ENCODE data around the gene HINT1. TPM values are rescaled to one million over a fixed set of nuclear protein-coding genes. Genes with fewer than 3 reads are reported as not detected.

The HINT1 gene
- total and polyA plus RNA-seq, 9 of the 15 experiments (the other 6 are each of a cell fraction or from before 2014, with no cell fraction given), result 296 to 1,027 (median 500) TPM

DNA sequence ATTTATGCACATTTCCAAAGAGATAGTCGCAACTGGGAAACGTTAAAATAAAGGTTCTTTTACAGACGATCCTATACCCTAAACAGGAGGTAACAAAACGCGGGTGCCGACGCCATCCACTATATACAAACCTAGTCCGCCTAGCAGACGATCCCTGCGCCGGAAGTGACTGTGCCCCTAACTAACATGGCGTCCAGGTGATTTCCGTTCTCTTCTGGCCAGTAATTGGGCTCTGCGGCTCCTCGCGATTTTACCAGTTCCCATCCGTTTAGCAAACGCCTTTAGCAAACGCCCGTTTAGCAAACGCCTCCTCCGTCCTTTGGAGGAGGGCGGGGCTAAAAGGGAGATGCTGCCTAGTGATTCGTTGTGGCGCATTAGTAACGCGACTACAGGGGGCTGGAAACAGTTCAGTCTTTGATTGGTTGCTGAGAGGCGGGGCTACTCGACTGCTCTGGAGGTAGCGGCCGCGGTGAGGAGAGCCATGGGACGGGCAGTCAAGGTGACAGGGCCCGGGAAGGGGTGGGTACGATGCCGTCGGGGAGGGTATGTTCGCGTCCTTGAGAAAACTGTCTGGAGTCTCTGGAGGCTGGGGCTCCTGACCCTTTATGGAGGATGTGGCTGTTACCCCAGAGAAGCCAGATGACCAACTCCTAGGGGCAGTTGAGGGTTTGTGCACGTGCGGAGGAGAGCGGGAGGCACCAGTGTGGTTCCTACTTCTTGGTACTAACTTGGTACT lies 5.7 kb upstream of the HINT1 start, which contains the start of gene LYRM7 (continued):
- no peak for TF ChIP-seq ZNF586 (CRISPR knock-in tag; conservative IDR thresholded peaks at IDR 0.05)
- TF ChIP-seq, protein P1, sequence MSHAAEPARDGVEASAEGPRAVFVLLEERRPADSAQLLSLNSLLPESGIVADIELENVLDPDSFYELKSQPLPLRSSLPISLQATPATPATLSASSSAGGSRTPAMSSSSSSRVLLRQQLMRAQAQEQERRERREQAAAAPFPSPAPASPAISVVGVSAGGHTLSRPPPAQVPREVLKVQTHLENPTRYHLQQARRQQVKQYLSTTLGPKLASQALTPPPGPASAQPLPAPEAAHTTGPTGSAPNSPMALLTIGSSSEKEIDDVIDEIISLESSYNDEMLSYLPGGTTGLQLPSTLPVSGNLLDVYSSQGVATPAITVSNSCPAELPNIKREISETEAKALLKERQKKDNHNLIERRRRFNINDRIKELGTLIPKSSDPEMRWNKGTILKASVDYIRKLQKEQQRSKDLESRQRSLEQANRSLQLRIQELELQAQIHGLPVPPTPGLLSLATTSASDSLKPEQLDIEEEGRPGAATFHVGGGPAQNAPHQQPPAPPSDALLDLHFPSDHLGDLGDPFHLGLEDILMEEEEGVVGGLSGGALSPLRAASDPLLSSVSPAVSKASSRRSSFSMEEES (CRISPR knock-in tag; IDR thresholded peaks at IDR 0.05), result no peak
- TF ChIP-seq, protein P2, sequence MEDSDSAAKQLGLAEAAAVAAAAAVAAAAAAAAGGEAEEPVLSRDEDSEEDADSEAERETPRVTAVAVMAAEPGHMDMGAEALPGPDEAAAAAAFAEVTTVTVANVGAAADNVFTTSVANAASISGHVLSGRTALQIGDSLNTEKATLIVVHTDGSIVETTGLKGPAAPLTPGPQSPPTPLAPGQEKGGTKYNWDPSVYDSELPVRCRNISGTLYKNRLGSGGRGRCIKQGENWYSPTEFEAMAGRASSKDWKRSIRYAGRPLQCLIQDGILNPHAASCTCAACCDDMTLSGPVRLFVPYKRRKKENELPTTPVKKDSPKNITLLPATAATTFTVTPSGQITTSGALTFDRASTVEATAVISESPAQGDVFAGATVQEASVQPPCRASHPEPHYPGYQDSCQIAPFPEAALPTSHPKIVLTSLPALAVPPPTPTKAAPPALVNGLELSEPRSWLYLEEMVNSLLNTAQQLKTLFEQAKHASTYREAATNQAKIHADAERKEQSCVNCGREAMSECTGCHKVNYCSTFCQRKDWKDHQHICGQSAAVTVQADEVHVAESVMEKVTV (CRISPR knock-in tag; IDR thresholded peaks at IDR 0.05), result no peak

DNA sequence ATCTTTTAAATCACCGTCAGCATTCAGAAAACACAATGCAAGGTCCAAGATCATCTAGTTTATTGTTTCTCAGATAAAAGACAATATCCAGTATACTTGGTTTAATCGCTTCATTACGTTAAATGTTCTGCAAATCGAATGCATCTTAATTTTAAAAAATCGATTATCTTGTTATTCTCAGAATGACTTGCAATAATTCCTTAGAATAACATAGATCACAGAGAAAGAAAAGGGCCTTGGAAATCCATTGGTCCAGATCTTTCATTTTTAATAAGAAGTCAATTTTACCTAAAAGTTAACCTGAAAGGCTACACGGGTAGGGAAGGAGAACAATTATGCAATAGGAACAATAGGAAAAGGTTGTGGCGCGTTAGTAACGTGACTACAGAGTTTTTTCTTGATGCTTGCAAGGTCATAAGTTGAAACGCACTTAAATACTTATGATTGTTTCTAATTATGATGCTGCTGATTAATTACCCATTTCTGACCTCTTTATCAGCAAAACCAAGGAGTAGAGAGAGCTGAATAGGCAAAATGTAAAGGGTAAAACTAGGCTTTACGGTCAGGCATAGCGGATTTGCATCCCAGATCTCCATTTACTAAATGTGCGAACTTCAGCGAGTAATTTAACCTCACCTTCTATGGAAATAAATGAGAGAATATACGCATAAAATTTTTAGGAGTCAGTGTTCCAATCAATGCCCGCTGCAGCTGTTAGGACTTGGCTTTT lies 4.9 kb upstream of the HINT1 start:
- Histone ChIP-seq H3K9ac (ENCODE audit: insufficient read depth in 1 of 2, low read depth in 2 of 2, low read length in 2 of 2) (peak overlapping the region; percentile 65 to 91), H3K4me2 (ENCODE audit: insufficient read depth, low read length) (peak overlapping the region; percentile 98), H3K79me2 (ENCODE audit: control insufficient read depth, insufficient read depth, low read length) (peaks cover 44% of the 10 kb centered on the region), H3K27ac (ENCODE audit: extremely low read depth, low read depth, low read length) (peak overlapping the region; percentile 79), H3K27me3 (ENCODE audit: control insufficient read depth in 2 of 2, insufficient read depth in 2 of 2, low read length in 2 of 2) (no peaks in the 10 kb centered on the region), H3K36me3 (ENCODE audit: control insufficient read depth, insufficient read depth, low read length) (peaks cover 12% of the 10 kb centered on the region), H4K20me1 (replicated peaks; ENCODE audit: control insufficient read depth, insufficient read depth, low read length) (no peaks in the 10 kb centered on the region), H3K9me1 (ENCODE audit: control insufficient read depth, insufficient read depth, low read length) (no peaks in the 10 kb centered on the region), H3K9me3 (replicated peaks; ENCODE audit: control insufficient read depth, insufficient read depth, low read depth, low read length) (no peaks in the 10 kb centered on the region), H2AFZ (ENCODE audit: low read depth, low read length) (peak overlapping the region; percentile 84), H3K4me1 (replicated peaks in 1 of 2; ENCODE audit: control insufficient read depth in 2 of 2, insufficient read depth in 2 of 2, low read length in 2 of 2) (peaks cover 14 to 28% of the 10 kb centered on the region in 2 experiments), H3K4me3 (peak overlapping the region; percentile 52)
- DNase-seq (ENCODE audit: extremely low read depth in 1 of 4, low spot score in 3 of 4) (no peak), ATAC-seq (no peak), FAIRE-seq (no peak)
- intact Hi-C loops (cut with micrococcal nuclease) (loop anchor here (2.0 kb wide), 1 partner anchor 95 kb away; the partner anchor contains the start of gene CDC42SE2), in situ Hi-C loops (cut with MboI) (loop anchor here (5.0 kb wide), 1 partner anchor 212 kb away; no protein-coding TSS in a partner anchor)
- POLR2A ChIA-PET, result interaction anchor here (0.6 kb wide), 1 partner anchor 142 kb away, joined by 3 read pairs; no protein-coding TSS in a partner anchor
- WGBS (ENCODE audit: insufficient coverage, low coverage, missing lambda C conversion rate), result 19% methylated on average over 16 of the region's 16 CpGs
- CTCF ChIA-PET (ENCODE audit: low intra/inter-chr PET ratio), result no interaction called here
- TSS peak; percentile 96 for BruUV-seq (replicated peaks)
- TF ChIP-seq GATAD2A (IDR thresholded peaks at IDR 0.05) (no peak), YY1 (IDR thresholded peaks at IDR 0.05; ENCODE audit: borderline replicate concordance in 1 of 3, control insufficient read depth in 1 of 3, extremely low read depth in 1 of 3, insufficient read depth in 3 of 3, insufficient read length in 1 of 3, insufficient replicate concordance in 2 of 3, low read depth in 1 of 3, low read length in 2 of 3) (no peak), GABPA (tag; conservative IDR thresholded peaks at IDR 0.05; ENCODE audit: low read depth) (0 out of 2 replicates have a peak, but pooled peaks have one; percentile 69), ZNF316 (IDR thresholded peaks at IDR 0.05) (peak; percentile 60), RAD21 (CRISPR knock-in tag; conservative IDR thresholded peaks at IDR 0.05 in 1 of 2, IDR thresholded peaks at IDR 0.05 in 1 of 2) (peak in 1 of 2 experiments; percentile 22; a peak in 1 of 4 replicates), SETDB1 (IDR thresholded peaks at IDR 0.05; ENCODE audit: low read length) (no peak), CEBPB (tag; IDR thresholded peaks at IDR 0.05) (peak; percentile 85), FOSL1 (tag; conservative IDR thresholded peaks at IDR 0.05) (0 out of 2 replicates have a peak, but pooled peaks have one; percentile 26), ZNF507 (tag; conservative IDR thresholded peaks at IDR 0.05) (no peak), CEBPG (CRISPR knock-in tag; IDR thresholded peaks at IDR 0.05) (no peak), CEBPG (tag; conservative IDR thresholded peaks at IDR 0.05 in 1 of 2, IDR thresholded peaks at IDR 0.05 in 1 of 2) (peak; percentile 48 to 81; a peak in 2 of 4 replicates), SMAD1 (IDR thresholded peaks at IDR 0.05; ENCODE audit: low read depth, low read length, partially characterized antibody) (no peak)

Measured in K562 (cell line).